ENCODE results near the gene HTRA1. TPM values are rescaled to one million over a fixed set of nuclear protein-coding genes. Genes with fewer than 3 reads are reported as not detected.

HTRA1 gene
- total RNA-seq, 1 donor from 2014 or later, result 1,504 TPM

DNA sequence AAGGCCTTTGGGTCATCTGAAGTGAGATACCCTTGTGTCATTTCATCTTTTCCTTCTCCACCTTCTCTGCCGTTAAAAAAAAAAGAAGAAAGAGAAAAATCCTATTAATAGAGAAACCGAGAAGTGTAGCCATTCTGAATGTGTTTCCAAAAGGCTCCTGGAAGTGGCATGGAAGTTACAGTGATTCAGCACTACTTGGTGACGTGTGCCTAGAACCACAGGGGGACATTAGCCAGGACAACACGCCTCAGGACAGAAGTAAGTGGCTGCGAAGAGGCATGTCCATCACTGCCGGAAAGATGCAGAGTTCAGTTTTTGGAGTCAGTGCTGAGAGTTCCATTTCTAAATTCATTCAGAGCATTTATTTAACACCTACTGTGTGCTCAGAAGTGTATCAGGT is 6.3 kb downstream of the HTRA1 start:
- TF ChIP-seq CTCF (IDR thresholded peaks at IDR 0.05), result no peak
- Mint-ChIP-seq H3K9me3 (ENCODE audit: low read depth) (no peaks in the 10 kb centered on the region), H3K27ac (ENCODE audit: unreplicated experiment) (peak overlapping the region; percentile 96), H3K36me3 (ENCODE audit: low read depth) (peaks cover 18% of the 10 kb centered on the region), H3K27me3 (ENCODE audit: low read depth) (no peaks in the 10 kb centered on the region), H3K4me1 (ENCODE audit: low read depth) (peaks cover 96% of the 10 kb centered on the region), H3K4me3 (ENCODE audit: unreplicated experiment) (no peak overlapping the region)
- DNase-seq (ENCODE audit: low spot score), result no peak

- Mint-ChIP-seq H3K9me3 (ENCODE audit: low read depth) (no peaks in the 10 kb centered on the region), H3K27ac (ENCODE audit: unreplicated experiment) (peak overlapping the region; percentile 96), H3K4me3 (ENCODE audit: unreplicated experiment) (peak overlapping the region; percentile 14), H3K4me1 (ENCODE audit: low read depth) (peaks cover 96% of the 10 kb centered on the region), H3K27me3 (ENCODE audit: low read depth) (no peaks in the 10 kb centered on the region), H3K36me3 (ENCODE audit: low read depth) (peaks cover 14% of the 10 kb centered on the region)
- no peak for TF ChIP-seq CTCF (IDR thresholded peaks at IDR 0.05)
- DNase-seq (ENCODE audit: low spot score), result no peak
These were observed 7.1 kb downstream of the HTRA1 start for GRCh38 chr10:122468307-122468925.

- Mint-ChIP-seq H3K27ac (ENCODE audit: unreplicated experiment) (peak overlapping the region; percentile 96), H3K4me1 (ENCODE audit: low read depth) (peaks cover 96% of the 10 kb centered on the region), H3K4me3 (ENCODE audit: unreplicated experiment) (peak overlapping the region; percentile 40), H3K36me3 (ENCODE audit: low read depth) (peaks cover 12% of the 10 kb centered on the region), H3K27me3 (ENCODE audit: low read depth) (no peaks in the 10 kb centered on the region), H3K9me3 (ENCODE audit: low read depth) (no peaks in the 10 kb centered on the region)
- peak; percentile 44 for TF ChIP-seq CTCF (IDR thresholded peaks at IDR 0.05)
- DNase-seq (ENCODE audit: low spot score), result no peak
These were observed 7.8 kb downstream of the HTRA1 start for GRCh38 chr10:122468926-122469781.

- TF ChIP-seq CTCF (IDR thresholded peaks at IDR 0.05), result no peak
- Mint-ChIP-seq H3K9me3 (ENCODE audit: low read depth) (no peaks in the 10 kb centered on the region), H3K36me3 (ENCODE audit: low read depth) (peaks cover 8% of the 10 kb centered on the region), H3K4me1 (ENCODE audit: low read depth) (peaks cover 96% of the 10 kb centered on the region), H3K27ac (ENCODE audit: unreplicated experiment) (peak overlapping the region; percentile 96), H3K27me3 (ENCODE audit: low read depth) (no peaks in the 10 kb centered on the region), H3K4me3 (ENCODE audit: unreplicated experiment) (peak overlapping the region; percentile 4)
- DNase-seq (ENCODE audit: low spot score), result no peak
These were observed 8.5 kb downstream of the HTRA1 start for GRCh38 chr10:122469848-122470247.

GRCh38 chr10:122471531-122472177 is 10.3 kb downstream of the HTRA1 start:
- Mint-ChIP-seq H3K4me1 (ENCODE audit: low read depth) (peaks cover 96% of the 10 kb centered on the region), H3K36me3 (ENCODE audit: low read depth) (peaks cover 6% of the 10 kb centered on the region), H3K27me3 (ENCODE audit: low read depth) (no peaks in the 10 kb centered on the region), H3K4me3 (ENCODE audit: unreplicated experiment) (no peak overlapping the region), H3K27ac (ENCODE audit: unreplicated experiment) (peak overlapping the region; percentile 59), H3K9me3 (ENCODE audit: low read depth) (no peaks in the 10 kb centered on the region)
- TF ChIP-seq CTCF (IDR thresholded peaks at IDR 0.05), result no peak
- DNase-seq (ENCODE audit: low spot score), result no peak

Measured in chondrocyte (in vitro differentiated cells).